ENCODE data around the gene NWD2. TPM values are rescaled to one million over a fixed set of nuclear protein-coding genes. Genes with fewer than 3 reads are reported as not detected.

The NWD2 gene
- total RNA-seq, 4 donors from 2014 or later = 0.16 to 2.1 (median 0.61) TPM

GRCh38 chr4:37245391-37245954 is 930 bp downstream of the NWD2 start:
- Histone ChIP-seq H3K9me3 (no peaks in the 10 kb centered on the region), H3K4me1 (peaks cover 14% of the 10 kb centered on the region), H3K36me3 (no peaks in the 10 kb centered on the region), H3K4me3 (no peak overlapping the region), H3K27me3 (peaks cover 61% of the 10 kb centered on the region), H3K27ac (no peak overlapping the region)
- DNase-seq (ENCODE audit: low spot score in 2 of 2) = no peak
- WGBS = 3% methylated on average over 21 of the region's 23 CpGs
- TF ChIP-seq POLR2A (IDR thresholded peaks at IDR 0.05) (no peak), POLR2AphosphoS5 (IDR thresholded peaks at IDR 0.05) (no peak), EP300 (IDR thresholded peaks at IDR 0.05) (no peak)
- TF ChIP-seq, protein P1, sequence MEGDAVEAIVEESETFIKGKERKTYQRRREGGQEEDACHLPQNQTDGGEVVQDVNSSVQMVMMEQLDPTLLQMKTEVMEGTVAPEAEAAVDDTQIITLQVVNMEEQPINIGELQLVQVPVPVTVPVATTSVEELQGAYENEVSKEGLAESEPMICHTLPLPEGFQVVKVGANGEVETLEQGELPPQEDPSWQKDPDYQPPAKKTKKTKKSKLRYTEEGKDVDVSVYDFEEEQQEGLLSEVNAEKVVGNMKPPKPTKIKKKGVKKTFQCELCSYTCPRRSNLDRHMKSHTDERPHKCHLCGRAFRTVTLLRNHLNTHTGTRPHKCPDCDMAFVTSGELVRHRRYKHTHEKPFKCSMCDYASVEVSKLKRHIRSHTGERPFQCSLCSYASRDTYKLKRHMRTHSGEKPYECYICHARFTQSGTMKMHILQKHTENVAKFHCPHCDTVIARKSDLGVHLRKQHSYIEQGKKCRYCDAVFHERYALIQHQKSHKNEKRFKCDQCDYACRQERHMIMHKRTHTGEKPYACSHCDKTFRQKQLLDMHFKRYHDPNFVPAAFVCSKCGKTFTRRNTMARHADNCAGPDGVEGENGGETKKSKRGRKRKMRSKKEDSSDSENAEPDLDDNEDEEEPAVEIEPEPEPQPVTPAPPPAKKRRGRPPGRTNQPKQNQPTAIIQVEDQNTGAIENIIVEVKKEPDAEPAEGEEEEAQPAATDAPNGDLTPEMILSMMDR (IDR thresholded peaks at IDR 0.05) = no peak

GRCh38 chr4:37246891-37247290 is 2.3 kb downstream of the NWD2 start:
- no peak overlapping the region for H3K27ac ChIP-seq
- TF ChIP-seq, protein P1 (IDR thresholded peaks at IDR 0.05) = no peak
- no peak for TF ChIP-seq EP300 (IDR thresholded peaks at IDR 0.05)
- TF ChIP-seq POLR2A (IDR thresholded peaks at IDR 0.05) = no peak
- no peak for TF ChIP-seq POLR2AphosphoS5 (IDR thresholded peaks at IDR 0.05)
- H3K4me3 ChIP-seq = no peak overlapping the region
- no peak for DNase-seq (ENCODE audit: low spot score in 2 of 2)
- H3K36me3 ChIP-seq = no peaks in the 10 kb centered on the region
- H3K27me3 ChIP-seq = peaks cover 51% of the 10 kb centered on the region
- H3K4me1 ChIP-seq = peaks cover 14% of the 10 kb centered on the region
- H3K9me3 ChIP-seq = no peaks in the 10 kb centered on the region
- WGBS = 42% methylated on average over 6 of the region's 6 CpGs

DNA sequence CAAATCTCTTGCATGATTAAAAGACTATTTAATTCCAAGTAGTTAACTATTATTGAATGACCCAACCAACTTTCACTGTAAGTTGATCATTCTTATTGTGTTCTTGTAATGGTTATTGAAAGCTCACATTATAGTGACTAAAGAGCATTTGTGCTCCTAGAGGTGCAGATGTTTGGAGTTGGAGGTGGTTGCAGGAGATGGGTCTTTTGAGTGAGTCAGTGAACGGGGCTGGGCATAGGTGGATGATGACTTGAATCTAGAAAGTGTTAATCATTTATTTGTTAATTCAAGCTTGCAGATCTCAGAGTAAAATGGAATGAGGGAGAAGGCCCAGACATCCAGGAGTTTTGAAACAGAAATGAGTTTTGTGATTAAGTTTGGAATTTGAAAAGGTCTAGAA is 13.7 kb downstream of the NWD2 start:
- Histone ChIP-seq H3K27me3 (no peaks in the 10 kb centered on the region), H3K27ac (no peak overlapping the region), H3K36me3 (no peaks in the 10 kb centered on the region), H3K4me3 (no peak overlapping the region), H3K4me1 (no peaks in the 10 kb centered on the region), H3K9me3 (no peaks in the 10 kb centered on the region)
- whole genome bisulfite sequencing = 79% methylated on average over 1 of the region's 1 CpG
- TF ChIP-seq EP300 (IDR thresholded peaks at IDR 0.05) (no peak), POLR2A (IDR thresholded peaks at IDR 0.05) (no peak), POLR2AphosphoS5 (IDR thresholded peaks at IDR 0.05) (no peak)
- TF ChIP-seq, protein P1 (IDR thresholded peaks at IDR 0.05) = no peak
- DNase-seq (ENCODE audit: low spot score in 2 of 2) = no peak

DNA sequence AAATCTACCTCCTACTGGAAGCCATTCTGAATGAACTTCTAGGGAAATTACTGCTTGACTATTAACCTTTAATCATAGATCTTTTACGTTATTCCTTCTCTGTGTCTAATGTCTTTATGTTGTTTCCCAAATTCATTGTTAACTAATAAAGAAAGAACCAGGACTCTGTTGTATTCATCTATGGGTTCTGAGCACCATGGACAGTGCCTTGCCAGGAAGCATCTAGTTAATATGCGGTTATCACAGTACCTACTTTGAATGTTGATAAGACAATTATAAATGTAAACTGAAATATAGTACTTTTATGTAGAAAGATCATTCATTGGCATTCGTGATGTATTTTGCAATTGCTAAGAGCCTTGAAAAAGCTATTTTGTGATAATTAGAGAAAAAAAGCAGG is 23.8 kb downstream of the NWD2 start:
- 63% methylated on average over 3 of the region's 3 CpGs for WGBS
- Histone ChIP-seq H3K27ac (no peak overlapping the region), H3K36me3 (no peaks in the 10 kb centered on the region), H3K27me3 (no peaks in the 10 kb centered on the region), H3K9me3 (peaks cover 3% of the 10 kb centered on the region), H3K4me3 (no peak overlapping the region), H3K4me1 (no peaks in the 10 kb centered on the region)
- TF ChIP-seq POLR2AphosphoS5 (IDR thresholded peaks at IDR 0.05) = no peak
- no peak for TF ChIP-seq POLR2A (IDR thresholded peaks at IDR 0.05)
- TF ChIP-seq, protein P1 (IDR thresholded peaks at IDR 0.05) = no peak
- no peak for DNase-seq (ENCODE audit: low spot score in 2 of 2)

DNA sequence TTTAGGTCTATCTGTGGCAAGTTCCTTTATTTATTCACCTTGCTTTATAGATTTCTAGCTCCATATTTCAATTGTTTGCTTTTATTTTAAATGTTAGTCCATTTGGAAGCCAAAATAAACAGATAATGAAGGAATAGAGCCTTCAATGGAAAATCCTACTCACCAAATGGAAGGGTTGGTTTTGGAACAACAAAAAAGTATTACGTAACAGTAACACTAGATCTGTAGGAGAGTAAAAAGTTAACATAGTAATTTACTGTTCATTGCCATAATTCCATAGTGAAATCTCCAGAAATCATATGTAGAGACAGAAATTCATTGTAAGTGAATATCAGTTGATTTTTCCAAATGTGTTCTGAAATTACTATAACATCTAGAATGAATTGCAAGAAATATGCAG is 34.6 kb downstream of the NWD2 start:
- Histone ChIP-seq H3K27me3 (no peaks in the 10 kb centered on the region), H3K4me3 (no peak overlapping the region), H3K36me3 (no peaks in the 10 kb centered on the region), H3K4me1 (no peaks in the 10 kb centered on the region), H3K9me3 (peaks cover 5% of the 10 kb centered on the region), H3K27ac (no peak overlapping the region)
- no peak for DNase-seq (ENCODE audit: low spot score in 2 of 2)
- TF ChIP-seq POLR2A (IDR thresholded peaks at IDR 0.05) (no peak), POLR2AphosphoS5 (IDR thresholded peaks at IDR 0.05) (no peak), EP300 (IDR thresholded peaks at IDR 0.05) (no peak)
- TF ChIP-seq, protein P1 (IDR thresholded peaks at IDR 0.05) = no peak
- 81% methylated on average over 1 of the region's 1 CpG for WGBS
